Measurements from ENCODE around the gene TBC1D4.

The TBC1D4 gene

DNA sequence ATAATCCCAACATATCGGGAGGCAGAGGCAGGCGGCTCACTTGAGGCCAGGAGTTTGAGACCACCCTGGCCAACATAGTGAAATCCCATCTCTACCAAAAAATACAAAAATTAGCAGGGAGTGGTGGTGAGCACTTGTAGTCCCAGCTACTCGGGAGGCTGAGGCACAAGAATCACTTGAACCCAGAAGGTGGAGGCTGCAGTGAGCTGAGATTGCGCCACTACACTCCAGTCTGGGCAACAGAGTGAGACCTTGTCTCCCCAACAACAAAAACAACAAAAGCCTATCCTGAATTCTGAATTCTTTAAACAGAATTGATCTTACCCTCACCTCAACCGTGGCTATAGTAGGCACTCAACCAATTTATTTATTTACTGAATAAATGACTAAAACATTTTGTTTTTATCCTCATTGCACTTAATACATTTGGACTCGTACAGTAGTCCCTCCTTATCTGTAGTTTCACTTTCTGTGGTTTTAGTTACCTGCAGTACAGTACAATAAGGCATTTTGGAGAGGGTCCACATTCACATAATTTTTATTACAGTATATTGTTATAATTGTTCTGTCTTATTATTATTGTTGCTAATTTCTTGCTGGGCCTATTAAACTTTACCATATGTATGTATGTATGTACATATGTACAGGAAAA lies 98.8 kb downstream of the TBC1D4 start:
- DNase-seq: no peak

DNA sequence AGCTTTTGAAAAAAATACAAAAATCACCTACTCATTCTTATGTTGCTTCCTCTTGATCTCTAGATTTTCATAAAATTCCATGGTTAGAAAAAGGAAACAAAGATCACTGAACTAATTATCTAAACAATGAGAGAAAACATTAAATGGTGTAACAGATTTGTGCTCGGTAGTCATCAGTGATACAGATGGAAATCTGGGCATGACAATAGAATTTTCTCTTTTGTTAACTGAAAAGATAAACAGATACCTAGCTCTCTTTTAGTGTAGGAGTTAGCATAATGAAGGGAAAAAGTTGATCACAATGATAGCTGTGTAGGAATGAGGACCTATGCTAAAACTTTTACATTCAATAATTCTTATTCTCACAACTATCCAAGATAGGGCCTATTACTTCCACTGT lies 103.7 kb downstream of the TBC1D4 start:
- no peak for DNase-seq

DNA sequence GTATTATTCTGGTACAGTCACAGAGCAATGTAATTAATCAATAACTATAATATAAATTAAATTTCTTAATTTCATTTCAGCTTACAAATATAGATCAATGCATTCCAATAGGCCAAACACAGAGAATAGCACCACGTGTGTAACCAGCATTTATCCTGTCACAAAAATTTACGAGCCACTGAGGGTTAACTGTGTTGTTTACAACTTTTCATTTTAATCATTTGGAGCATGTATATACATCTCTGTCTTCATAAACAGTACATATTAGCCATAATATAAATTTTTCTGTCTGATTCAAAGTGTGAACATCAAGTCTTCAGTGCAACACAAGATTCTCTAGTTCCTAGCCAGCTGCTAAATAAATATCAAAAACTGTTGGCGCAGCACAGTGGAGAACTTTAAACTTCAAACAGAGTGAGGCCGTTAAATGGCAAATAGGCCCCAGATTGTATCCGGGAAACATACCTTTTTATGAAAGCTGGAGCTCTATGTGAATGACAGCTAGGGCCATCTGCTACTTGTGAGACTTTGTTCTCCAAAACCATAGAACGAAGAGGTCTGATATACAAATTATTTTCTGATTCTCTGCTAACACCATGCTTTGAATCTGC lies 105.1 kb downstream of the TBC1D4 start:
- DNase-seq: no peak

DNA sequence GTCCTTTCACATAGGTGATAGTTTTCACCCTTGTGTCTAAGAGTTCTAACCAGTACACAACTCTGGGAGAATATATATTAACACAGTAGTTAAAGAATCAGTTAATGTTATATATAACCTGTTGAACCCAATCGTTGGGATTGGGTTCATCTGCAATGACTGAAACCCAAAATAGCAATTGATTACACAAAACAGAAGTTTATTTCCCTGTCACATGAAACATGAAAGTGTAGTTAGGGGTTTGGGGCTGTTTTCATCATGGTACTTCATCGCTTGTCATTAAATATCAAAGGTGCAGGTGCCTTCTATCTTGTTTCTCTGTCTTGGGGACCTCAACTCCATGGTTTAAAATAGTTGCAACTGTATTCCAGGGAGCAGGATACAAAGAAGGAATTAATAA lies 106.6 kb downstream of the TBC1D4 start:
- DNase-seq: no peak

DNA sequence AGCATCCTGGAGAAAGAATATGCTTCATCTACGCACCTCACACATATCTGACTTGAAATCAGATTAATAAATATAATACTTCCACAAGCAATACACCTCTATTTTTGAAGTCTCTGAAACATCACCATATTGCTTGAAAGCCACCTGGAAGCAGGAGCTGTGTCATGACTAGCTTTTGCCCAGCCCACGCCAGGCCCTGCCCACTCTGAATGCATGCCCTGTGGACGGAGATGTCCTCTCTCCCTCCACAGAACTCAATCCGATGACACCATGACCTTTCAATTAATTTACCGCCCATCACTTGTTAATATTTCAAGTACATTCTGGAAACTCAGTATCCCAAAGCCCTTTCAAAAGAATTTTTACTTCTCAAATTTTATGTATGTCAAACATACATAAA lies 108.0 kb downstream of the TBC1D4 start:
- no peak for DNase-seq

DNA sequence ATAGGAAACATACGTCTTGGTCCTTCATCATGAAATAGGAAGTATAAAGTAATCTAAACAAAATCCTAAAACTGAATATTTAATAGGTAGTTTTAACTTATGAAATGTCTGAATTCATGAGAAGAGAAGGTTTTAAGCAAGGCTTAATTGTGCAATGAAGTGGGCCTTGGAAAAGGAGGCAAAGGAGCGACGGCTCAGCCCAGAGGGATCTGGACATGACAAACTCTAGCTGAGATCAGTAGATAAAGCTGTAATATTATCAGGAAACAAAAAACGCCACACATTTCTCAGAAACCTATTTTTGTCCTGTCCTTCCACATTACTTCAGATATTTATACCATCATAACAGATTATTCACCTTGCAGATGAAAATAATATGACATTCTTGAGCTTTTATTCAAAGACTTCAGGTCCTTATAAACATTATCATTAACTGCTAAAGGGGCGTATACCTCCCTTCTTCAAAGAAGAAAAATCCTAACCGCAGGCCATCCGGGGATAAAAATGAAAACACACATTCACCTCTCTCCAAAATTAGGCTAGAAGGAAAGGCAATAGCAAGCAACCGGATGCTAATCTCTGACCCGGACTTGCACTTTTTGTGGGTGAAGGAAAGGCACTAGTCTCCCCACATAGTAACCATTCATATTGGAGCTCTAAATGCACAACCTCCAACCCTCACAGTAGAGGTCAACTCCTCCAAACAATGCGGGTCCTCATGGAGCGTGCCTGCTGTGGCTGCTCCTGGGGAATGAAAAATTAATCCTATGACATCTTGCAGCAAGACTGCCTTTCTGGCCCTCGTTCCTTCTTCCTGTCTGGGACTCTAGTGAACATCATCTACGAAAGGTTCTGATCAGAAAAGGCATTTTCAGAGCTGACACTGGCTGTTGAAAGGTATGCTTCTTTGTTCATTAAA lies 108.8 kb downstream of the TBC1D4 start:
- DNase-seq: no peak

DNA sequence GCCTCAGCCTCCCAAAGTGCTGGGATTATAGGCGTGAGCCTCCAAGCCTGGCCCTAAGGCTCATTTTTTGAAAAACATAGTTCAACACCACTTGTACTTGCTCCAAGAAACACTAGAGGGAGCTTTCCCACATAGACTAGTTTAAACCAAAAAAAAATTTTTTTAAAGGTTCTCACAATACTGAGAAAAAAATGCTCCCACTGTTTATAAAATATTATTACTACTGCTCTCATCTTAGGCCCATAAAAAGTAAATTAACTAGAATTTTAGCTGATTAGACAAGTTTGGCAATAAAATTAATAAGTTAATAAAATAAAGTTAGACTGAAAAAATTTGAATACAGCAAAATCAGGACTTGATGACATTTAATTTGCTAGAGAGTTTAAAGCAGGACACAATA lies 109.5 kb downstream of the TBC1D4 start:
- no peak for DNase-seq

DNA sequence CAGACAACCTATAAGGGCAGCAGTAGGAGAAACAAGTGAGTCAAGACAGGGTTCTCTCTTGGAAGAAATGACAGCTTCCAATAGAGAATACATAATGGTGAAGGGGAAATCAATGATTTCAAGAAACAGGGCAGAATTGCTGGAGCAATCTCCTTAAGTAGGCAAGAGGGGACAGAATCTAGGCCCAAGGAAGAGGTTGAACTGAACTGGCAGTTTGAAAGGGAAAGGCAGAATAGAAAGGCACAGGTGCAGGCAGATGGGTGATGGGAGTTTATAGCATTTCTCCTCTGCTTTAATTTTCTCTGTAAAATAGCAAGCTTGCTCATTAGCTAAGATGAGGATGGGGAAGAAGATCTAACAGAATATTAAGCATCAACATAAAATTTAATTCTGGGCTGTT lies 110.8 kb downstream of the TBC1D4 start:
- DNase-seq: no peak

DNA sequence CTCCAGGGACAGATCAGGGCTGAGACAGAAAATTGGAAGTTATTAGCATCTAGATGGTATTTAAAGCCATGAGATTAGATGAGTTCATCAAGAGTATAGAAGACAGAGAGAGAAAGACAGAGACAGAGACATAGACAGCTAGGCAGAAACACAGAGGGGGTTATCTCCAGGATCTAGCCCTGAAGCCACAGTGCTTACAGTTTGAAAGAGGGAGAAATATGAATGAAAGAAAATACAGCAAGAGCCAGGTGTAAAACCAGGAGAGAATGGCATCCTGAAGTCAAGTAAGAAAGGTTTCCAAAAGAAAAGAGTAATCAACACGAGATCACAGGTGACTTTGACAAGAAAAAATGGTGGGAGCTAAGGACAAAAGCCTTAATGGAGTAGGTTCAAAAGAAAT lies 111.2 kb downstream of the TBC1D4 start:
- DNase-seq: no peak

DNA sequence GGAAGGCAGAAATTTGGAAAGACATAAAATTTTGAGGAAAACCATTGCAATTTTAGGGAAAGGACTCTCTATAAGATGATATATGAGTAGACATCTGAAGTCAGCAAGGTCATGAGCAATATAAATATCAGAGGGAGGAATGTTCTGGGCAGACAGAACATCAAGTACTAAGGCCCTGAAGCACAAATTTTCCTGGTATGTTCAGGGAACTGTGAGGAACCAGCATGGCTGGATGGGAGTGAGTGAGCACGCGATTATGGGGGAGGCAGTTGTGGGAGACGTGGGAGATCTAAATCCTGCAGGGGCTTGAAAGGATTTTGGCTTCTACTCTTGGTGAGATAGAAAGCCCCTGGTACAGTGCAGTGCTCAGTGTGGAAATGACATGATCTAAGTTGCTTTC lies 112.0 kb downstream of the TBC1D4 start:
- DNase-seq: no peak

DNA sequence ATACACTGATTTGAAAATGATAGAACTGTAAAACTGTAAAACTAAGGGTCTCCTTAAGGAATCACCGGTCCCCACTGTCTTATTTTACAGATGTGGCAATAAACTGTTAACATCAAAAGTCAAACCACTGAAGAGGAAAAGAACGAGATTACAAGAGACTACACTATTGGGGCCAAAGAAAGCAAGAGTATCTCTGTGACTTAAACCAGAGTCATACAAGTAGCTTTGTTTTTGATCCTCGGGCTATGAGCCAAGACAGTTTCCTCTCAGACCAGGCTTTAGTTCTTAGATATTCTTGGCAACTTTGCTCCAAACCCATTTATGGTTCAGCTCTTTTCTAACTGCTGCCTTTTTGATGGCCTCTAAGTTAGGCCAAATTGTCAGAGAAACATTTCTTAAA lies 113.8 kb downstream of the TBC1D4 start:
- no peak for DNase-seq

DNA sequence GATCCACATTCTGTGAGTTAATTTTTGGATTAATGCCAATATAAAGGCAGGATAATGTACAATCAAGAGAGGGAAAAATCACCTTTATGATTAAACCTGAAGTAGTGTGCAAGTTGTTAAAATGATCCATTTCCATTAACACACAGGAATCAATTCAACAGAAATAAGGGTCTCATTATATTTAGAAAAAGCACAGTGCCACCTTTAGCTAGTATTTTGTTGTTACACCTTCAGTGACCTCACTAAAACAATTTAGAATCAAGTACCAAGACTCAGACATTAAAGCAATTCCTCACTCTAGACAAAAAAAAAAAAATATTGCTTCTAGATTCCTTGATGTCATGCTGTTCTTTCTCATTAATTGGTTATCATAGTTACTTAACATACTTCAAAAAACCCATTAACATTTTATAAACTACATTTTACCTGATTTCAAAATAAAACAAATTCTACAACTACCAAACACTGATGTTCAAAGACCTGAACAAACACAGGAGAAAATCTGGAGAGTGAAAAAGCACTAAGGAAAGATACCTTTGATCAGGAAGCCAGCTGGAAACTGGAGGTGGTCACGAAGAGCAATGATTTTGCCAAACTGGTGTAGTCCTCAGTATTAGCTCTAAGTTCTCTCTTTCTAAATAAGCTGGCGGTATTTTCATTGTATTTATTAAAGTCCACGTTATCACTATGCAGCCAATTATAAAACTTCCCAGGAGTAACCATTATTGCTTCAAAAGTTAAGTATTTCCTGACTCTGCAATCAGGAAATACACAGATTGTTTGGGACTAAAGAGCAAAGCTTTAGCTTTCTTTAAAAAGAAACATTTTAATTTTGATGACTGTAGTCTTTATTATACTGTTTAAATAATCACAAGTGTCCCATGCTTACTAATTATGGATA lies 115.3 kb downstream of the TBC1D4 start:
- no peak for DNase-seq

DNA sequence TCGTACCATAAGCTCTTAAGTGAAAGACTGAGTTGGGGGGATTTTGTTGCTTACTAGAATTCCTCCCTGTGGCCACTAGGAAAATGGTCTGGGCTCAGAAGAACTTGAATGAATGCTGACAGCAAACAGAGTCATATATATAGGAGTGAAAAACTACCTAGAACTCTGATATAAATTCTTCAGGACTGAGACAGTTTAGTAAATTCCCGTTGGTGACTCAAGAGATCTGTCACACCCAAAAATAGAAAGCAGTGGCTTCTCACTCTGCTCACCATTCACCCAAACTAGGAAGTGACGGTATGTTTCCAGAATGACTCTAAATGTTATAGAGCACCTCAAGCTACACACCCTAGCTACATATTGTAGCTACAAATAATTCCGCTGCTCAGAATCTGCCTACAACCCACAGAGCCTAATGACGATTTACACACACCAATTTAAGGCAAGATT lies 116.2 kb downstream of the TBC1D4 start:
- DNase-seq: peak; percentile 18

DNA sequence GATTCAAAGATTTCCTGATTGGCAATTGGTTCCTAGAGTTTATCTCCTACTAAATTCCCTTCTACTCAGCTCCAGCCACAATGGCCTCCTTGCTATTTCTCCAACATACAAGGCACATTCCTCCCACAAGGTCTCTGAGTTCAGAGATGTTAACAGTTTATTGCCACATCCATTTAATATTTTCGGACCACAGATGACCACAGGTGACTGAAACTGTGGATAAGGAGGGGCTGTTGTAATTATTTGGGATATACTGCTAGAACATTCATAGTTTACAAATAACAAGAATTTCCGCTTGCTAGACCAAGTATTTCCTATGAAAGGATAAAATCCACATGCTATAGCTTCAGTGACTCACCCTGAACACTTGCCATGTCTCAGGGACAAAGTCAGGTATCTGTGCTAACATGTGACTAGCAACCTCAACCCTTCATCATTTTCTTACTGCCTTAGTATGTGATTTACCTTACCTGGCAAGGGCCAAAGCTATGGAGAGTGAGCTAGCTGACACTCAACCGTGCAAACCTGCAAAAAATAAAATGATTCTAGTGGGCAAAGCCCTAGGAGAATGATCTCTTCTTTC lies 117.7 kb downstream of the TBC1D4 start:
- DNase-seq: no peak

DNA sequence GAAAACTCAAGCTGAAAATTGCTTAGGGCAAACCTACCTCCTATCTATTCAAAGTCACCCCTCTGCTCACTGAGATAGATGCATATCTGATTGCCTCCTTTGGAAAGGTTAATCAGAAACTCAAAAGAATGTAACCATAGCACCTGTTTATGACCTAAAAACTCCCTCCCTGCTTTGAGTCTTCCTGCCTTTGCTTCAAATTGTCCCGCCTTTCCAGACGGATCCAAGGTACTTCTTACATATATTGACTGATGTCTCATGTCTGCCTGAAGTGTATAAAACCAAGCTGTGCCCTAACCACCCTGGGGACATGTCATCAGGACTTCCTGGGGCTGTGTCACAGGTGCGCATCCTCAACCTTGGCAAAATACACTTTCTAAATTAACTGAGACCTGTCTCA lies 118.6 kb downstream of the TBC1D4 start:
- no peak for DNase-seq

DNA sequence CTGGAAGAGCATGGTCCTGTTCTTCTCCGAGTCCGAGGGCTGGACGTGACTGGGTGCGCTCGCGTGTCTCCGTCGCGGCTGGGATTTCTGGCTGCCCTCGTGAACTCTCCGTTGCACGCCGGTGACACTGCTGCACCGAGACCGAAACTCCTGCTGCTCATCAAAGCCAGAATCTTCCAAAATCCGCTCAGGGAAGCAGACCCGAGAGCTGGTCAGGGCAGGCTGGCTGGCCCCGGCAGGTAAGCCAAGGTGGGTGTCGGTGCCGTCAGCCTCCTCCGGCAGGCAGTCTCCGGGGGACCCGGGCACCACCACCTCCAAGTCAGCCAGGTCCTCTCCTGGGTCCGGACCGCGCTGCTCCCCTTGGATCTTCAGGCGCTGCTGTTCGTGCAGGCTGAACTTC lies 119.9 kb downstream of the TBC1D4 start:
- DNase-seq: no peak

DNA sequence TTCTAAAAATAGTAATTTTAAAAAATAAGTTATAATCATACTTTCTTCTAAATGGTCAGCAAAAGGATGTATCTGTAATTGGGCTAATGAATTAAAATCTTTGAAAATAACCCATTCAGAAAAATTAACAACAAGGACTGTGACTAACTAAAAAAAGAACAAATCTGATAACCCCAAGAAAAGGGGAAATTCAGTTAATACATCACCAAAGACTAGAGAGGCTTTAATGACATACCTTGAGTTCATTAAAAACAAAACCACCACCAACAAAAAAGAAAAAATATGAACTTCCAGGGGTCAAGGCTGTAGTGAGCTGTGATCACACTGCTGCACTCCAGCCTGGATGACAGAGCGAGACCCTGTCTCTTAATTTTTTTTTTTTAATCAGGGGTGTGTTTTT lies 121.8 kb downstream of the TBC1D4 start:
- DNase-seq: no peak

DNA sequence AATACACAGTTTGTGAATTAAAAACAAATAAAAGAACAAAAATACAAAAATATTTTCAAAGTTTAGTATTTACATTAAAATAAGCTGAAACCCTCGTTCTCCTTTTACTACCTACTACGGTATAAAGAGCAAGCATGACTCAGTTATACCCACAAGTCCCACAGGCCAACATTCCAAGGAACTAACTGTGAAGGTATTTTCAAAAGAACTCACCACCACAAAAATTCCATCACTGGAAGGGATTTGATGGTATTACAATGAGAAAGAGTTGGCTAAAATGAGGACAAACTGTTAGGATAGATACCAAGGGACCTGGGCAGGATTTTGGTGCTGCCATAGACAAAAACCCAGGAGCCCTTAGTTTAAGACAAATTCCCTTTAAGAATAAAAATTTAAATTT lies 122.7 kb downstream of the TBC1D4 start:
- no peak for DNase-seq

DNA sequence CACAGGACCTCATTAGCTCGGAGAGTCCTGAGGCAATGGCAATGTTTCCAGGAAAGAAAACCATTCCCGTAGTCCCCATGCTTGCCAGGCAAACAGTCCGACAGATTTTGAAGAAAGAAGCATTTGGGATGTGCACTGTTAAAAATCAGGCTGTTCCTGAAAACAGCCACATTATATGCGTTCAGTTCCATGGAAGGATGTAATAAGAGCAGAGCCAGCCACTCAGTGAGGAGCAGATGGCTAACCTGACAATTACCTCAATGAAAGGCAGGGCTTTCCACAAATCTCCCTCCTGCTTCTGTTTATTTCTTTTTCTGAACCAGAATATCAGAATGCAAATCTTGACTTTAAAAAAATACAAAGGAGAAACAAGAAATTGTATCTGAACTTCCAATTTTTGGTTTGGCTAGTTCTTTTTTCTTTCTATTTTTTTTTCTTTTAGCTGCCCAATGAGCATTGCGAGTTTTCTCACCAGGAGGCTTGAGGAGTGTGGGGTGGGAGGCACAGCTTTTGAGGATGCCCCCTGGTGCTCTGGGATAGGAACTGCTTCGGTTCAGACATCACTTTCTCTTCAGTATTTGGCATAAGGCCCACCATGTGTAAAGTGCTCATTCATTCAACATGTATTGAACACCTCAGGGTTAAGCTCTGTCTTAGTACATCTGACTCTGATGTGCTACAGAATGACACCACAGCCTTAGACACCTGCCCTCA lies 124.2 kb downstream of the TBC1D4 start:
- peak; percentile 44 for DNase-seq

DNA sequence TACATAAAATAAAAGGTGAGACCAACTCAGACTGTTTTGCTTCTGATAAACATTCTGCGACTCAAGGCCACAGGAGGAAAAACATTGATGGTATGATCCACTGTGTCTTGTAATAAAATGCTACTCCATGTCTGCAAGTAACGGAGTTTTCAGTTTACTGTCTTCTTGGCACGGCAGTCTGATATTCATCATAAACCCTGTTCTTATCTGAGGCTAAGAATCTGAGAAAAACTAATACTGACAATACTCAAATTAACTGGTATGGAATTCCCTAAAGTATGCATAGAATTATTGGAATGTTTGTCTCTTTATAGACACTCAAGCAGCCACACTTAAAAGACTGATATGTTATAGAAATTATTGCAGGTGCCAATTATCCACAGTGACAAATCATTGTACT lies 125.5 kb downstream of the TBC1D4 start:
- DNase-seq: no peak

DNA sequence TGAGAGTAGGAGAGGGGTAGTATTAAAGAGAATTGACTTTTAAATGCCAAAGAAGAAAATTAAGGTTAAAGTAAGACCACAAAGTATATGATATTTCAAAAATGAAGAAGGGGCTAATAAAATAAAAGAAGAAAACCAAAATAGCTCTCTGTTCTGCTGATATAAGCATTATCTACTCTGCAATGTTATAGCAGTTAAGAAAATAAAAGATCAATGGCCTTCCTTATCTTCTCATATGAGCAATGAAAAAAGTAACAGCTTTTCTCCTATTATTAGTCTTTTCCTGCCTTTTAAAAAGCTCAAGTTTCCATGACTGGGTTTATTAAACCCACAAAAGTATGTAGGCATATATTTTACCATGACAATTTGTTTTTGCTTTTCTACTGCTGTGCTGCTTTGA lies 126.4 kb downstream of the TBC1D4 start:
- no peak for DNase-seq

DNA sequence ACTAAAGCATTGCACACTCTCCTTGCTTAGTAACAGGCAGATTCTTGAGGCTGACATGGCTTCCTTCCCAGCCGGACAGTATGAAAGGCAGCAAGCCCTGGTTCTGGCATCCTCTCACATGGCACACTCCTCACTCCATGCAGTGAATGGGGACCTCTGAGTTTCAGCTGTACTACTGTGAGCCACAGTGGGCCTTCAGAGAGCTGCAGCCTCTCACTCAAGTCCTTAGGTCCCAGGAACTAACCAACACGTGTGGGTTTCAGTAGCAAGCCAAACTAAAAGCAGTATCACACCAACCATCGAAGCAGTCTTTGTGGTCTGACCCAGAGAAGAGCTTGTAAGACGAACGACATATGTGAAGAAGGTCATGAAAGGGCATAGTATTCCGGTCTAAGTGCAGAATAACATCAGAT lies 128.2 kb downstream of the TBC1D4 start:
- DNase-seq: no peak

Data from CD4-positive, alpha-beta T cell treated with Interleukin-15 for 1 hour (primary cell).